HG03378 (cell line): ENCODE data around the gene TLR6.
"Not testable (repeated sequence)": the region's sequence is repeated elsewhere in the genome, so short reads cannot be mapped to it uniquely, and the experiment has no call there.

Experiments used
- ATAC-seq: cut with Tn5 transposase; IDR thresholded peaks from one replicate; pipeline ENCODE4 v1.9.1; 2021; ENCODE audit warnings: mild to moderate bottlenecking, moderate library complexity; ENCODE audit not compliant: unreplicated experiment

TLR6 gene

DNA sequence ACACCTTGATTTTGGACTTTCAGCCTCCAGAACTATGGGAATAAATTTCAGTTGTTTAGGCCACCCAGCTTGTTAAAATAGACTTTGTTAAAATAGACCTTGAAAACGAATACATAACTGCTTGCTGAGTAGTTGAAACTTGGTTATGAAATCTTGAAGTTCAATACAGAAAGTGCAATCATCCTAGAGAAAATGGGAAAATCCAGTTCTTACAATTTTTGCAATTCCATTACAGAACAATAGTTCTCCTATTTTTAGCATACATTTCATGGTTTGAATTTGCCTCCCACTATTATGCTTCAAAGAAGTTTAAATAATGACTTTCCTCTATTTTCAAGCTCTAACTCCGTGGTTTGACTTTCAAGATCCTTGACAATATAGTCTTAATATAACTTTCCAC is 62.6 kb downstream of the TLR6 start:
- ATAC-seq = no peak

DNA sequence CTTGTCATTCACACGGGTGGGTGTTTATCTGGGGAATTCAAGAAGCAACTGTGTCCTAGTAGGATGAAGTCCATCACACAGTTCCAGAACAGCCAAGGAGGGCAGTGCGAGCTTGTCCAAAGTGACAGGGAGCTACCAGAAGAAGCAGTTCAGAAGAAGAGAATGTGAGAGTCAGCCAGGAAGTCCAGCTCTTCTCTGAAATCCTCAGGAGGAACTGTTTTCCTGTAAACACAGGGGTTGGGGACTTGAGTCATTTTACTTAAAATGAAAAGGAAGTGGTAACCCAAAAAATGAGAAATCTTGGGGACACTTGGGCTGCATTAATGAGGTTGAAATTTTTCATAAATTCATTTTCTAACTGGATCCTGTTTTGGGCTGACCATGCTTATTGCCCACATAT is 65.6 kb downstream of the TLR6 start:
- no peak for ATAC-seq

DNA sequence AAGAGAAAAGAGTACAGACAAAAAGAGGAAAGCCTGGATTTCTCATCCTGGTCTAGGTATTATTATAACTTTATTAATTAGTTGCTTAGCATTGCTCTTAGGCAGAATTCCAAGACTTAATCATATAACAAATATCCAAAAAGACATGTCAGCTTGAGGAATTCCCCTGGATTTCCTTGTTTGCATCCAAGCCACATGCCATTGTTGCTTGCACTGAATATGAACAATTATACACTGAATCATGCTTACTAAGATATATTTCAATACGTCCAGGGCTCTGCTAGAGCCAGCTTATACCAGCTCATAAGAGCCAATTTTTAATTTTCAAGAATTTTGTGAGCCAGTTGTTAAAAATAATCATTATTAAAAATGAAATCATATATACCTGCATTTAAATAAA is 68.3 kb downstream of the TLR6 start:
- no peak for ATAC-seq

DNA sequence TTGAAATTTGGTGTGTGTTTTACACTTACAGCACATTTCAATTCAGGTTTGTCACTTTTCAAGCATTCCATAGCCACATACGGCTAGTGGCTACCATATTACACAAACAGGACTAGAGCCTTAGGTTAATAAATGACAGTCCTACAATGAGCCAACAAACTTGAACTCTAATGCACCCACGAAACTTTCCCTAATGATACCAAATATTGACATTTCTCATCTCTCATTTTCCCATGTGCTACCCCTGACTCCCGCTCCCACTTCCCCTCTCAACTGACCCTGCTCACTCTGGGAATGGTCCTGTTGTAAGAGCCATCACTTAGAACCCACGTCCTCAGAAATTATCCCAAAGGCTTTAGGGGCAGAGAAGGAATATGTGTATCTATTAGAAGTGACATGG is 68.9 kb downstream of the TLR6 start:
- no peak for ATAC-seq

DNA sequence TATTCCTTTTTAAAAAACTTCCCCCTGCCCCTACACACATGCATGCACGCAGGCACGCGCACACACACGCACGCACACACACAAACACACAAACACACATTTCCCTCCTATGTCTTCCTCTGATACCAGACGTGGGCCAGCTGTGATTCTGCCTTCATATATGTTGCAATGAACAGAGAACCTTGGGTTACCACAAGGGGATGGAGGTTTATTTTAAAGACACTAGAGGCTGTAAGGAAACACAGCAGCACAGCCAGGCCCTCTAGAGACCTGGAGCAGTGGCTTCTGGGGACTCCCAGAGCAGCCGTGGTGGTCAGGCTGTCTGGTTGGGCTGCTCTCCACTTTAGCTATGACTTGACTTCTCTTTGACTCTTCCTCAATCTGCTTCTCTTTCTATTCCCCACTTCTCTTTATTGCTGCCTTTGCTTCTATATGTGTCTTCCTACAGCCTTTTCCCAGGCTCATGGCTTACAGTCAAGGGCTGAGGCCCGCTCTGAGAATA is 70.7 kb downstream of the TLR6 start:
- ATAC-seq = peak; percentile 34

DNA sequence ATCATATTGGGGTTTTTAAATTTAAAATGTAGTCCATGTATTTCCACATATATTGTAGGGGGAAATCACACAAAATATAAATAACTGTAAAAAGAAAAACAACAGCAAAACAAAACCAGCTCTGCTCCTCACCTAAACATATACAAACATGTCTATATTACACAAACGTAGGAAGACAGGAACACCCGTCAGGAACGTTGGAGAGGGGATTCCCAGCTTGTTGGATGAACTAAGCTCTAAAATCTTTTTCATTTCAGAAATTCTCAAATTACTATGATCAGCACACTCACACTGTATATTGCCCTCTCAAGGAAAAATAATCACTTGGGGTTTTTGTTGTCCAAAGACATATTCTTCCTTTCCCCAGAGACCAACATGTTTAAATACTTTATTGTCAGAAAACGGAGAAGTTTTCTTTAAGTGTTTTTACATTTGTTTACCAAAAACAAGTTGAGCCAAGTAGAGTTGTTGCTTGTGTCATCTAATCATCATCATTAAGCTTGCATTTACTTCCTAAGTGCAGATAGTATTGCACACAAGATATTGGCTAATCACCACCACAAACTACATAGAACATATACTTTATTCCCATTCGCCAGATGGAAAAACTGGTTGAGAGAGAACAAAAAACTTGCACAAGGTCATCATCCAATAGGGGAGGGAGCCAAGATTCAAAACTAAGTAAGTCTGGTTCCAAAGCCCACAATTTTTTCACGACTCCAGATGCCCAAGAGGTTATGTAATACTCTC is 71.4 kb downstream of the TLR6 start:
- ATAC-seq = no peak

DNA sequence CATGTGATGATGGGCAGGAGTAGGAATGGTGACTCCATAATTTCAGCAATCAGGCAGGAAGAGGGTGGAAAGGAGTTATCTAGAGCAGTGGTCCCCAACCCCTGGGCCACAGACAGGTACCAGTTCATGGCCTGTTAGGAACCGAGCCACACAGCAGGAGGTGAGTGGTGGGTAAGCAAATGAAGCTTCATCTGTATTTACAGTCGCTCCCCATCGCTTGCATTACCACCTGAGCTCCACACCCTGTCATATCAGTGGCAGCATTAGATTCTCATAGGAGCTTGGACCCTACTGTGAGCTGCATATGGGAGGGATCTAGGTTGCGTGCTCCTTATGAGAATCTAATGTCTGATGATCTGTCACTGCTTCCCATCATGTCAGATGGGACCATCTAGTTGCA is 72.5 kb downstream of the TLR6 start:
- ATAC-seq = no peak

DNA sequence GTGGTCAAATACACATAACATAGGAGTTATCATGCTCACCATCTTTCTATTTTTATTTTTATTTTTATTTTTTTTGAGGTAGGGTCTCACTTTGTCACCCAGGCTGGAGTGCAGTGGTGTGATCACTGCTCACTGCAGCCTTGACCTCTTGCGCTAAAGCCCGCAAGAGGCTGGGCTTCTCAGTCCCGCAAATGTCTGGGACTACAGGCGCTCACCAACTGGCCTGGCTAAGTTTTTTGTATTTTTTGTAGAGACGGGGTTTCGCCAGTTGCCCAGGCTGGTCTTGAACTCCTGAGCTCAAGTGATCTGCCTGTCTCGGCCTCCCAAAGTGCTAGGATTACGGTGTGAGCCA is 73.5 kb downstream of the TLR6 start:
- no peak for ATAC-seq

DNA sequence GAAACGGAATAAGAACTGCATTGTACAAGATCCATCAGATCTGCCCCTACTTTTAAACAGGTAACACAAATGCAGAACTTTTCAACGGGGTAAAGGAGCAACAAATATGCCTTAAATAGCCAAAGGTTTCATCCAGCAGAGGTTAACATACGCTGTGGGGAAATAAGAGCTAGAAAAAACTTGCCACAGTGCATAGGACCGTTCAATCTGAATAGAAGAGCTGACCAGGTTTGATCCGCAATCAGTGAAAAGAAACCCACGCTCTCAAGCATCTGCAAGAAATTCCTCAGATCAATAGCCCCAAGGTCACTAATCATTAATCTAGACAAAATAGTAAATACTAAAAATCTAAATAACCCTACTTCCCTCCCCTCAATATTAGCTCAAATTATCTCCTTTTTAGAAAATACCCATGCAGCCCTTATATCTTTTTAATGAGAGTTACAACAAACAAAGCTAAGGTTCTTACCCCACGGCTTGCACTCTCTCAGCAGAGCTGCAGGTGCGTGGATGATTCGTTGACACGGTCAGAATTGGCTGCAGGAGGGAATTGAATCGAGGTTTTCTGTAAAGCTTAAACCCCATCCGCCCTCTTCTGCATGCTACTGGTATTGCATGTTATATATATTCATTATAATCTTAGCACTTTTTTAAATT is 74.0 kb downstream of the TLR6 start, which contains the start of gene TLR10:
TSS of gene TLR10 (minus strand) at position 539 of the 657 bp plus-strand sequence. CDS start 7,400 bp downstream, outside the sequence.
- ATAC-seq = peak; percentile 69

DNA sequence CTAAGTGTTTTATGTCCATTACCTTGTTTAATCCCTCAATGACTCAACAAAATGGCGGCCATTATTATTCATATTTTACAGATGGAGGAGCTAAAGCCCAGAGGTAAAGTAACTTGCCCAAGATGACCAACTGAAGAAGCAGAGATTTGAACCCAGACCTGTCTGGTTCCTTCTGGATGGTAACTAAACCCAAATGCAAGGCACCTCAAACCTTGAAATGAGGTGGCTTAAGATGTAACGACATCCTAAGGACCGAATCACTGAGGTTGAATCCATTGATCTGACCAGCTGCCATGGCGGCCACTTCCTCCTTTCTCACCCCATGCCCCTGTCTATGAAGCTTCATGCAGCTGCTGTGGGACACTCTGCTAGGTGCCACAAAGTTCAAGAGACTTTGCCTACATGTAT is 74.8 kb downstream of the TLR6 start:
- ATAC-seq = no peak

DNA sequence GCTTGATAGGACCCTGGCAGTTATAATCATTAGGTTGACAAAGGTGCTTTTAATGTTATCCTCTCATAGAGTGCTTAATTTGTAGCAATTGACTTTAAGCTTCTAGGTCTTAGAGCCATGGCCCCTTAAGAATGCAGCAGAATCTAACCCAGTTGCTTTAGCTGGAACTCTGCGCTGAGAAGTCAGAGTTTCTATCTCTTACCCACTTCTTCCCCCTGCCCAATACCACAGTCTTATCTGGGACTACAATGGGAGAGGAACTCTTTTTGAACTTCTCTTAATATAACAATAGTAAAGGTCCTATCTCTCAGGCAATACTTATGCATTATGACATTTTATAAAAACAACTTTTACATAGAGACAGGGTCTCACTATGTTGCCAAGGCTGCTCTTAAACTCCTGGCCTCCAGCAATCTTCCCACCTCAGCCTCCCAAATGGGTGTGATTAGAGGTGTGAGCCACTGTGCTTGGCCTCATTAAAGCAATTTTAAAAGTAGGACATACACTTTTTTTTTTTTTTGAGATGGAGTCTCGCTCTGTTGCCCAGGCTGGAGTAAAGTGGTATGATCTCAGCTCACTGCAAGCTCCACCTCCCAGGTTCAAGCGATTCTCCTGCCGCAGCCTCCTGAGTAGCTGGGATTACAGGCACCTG is 75.7 kb downstream of the TLR6 start:
- ATAC-seq = no peak

DNA sequence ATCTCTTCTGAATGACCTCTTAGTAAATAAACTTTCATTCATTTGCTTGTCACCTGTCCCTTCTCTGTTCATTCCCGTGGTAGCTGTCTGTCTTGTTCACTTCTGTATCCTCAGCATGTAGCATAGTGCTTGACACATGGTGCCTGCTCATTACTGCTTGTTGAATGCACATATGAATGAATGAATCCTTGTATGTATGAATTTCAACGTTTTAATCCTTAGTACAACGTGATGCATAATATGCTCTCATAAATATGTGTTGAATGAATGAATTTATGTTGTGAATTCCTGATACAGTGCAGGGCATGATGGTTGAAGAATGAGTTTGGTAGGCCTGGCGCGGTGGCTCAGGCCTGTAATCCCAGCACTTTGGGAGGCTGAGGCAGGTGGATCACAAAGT is 76.8 kb downstream of the TLR6 start:
- ATAC-seq = no peak

DNA sequence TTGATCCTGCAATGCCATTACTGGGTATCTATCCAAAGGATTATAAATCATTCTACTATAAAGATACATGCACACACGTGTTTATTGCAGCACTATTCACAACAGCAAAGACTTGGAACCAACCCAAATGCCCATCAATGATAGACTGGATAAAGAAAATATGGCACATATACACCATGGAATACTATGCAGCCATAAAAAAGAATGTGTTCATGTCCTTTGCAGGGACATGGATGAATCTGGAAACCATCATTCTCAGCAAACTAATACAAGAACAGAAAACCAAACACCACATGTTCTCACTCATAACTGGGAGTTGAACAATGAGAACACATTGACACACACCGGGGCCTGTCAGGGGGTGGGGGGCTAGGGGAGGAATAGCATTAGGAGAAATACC is 78.7 kb downstream of the TLR6 start:
- ATAC-seq = not testable (repeated sequence)

DNA sequence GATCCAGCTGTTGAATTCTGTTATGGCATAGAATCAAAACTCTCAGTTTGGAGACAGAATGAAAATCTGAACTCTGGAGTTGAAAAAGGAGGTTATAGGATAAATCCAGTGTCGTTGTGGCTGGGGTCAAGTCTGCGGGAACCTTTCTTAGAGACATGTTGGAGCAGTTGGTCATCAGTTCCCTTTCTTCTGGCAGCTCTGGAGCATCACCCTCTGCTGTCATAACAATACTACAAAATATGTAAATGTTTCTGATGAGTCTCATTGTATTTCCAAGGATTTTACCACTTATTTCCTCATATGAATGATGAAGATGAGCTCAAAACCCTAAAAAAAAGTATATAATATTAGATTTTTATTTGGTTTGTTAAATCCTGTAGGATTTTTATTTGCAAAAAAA is 81.3 kb downstream of the TLR6 start:
- no peak for ATAC-seq

DNA sequence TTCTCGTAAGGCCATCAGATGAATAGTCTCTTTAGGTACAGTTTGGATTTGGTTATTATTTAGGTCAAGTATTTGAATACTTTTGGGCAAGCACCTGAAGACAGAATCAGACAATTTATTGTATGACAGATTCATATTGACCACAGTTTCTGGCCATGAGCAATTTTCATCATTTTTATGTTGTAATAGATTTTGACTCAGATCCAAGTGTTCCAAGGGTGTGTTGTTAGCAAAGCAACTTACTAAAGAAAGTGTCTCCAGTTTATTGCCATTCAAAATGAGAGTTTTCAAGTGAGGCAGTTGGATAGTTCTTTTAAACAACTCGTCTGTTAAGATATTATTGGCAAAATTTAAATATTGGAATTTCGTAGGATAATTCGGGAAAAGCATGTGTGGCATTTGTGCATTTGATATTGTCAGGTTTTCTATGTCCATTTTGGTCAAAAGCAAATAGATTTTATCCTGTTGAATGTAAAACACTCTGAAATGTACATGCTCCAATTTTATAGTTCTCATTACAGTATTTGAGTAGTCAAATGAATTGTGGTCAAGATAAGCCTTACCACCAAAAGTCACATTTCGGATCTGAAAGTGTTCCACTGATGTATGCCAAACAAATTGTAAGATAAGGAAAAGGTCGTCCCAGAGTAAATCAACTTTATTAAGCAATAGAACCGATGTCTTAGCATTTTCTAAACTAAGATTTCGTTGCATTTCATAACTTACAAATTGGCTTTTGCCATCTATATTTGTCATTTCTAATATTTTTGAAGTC is 82.2 kb downstream of the TLR6 start:
- ATAC-seq = no peak
